ENCODE results near the gene TNNT3.
A peak's percentile ranks its signal among the peaks of the same experiment; 100 is the strongest.
"Not testable (repeated sequence)": the region's sequence is repeated elsewhere in the genome, so short reads cannot be mapped to it uniquely, and the experiment has no call there.

Gene TNNT3

DNA sequence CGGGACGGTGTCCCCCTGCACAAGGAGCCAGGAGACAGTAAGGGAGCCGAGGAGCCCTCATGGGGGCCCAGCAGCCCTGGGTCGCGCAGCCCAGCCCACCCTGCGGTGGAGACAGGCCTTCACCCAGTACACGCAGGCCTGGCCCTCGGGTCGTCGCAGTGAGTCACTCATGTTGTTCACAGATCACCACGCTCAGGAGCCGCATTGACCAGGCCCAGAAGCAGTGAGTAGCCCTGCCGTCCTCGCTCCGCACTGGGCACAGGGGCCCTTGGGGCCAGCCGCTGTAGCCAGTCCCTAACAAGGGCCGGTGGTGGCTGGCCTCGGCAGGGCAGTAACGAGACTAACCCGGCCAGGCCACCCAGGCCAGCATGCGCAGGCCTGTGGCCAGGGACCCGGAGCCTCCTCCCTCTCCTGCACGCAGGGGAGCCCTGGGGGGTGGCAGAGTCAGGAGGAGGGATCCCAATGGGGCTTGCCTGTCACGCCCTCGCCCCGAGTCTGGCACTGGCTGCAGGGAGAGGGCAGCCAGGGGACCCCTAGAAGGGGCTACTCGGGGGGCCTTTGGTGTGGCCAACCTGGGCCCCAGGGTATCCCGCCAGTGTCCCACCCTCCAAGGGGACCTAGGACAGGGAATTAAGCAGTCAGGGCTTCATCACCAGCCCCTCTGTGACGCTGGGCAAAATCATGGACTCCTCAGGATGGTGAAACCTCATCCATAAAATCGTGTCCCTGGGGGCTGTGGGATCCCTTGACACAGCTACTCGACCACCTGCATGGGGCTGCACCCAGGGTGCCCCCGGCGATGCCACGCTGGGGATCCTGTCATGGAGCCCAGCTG, 17.5 kb downstream of the TNNT3 start:
- Histone ChIP-seq H3K4me3 (ENCODE audit: severe bottlenecking) (no peak overlapping the region), H3K4me1 (ENCODE audit: insufficient read depth, poor library complexity, severe bottlenecking) (no peaks in the 10 kb centered on the region), H3K36me3 (ENCODE audit: low read depth) (no peaks in the 10 kb centered on the region), H3K27me3 (ENCODE audit: insufficient read depth, poor library complexity, severe bottlenecking) (no peaks in the 10 kb centered on the region), H3K27ac (ENCODE audit: poor library complexity, severe bottlenecking) (no peak overlapping the region), H3K9me3 (ENCODE audit: severe bottlenecking) (no peaks in the 10 kb centered on the region)
- DNase-seq (ENCODE audit: low spot score) (peak; percentile 61), ATAC-seq (ENCODE audit: low read depth) (no peak)
- no peak for TF ChIP-seq CTCF (IDR thresholded peaks at IDR 0.05; ENCODE audit: poor library complexity, severe bottlenecking)

DNA sequence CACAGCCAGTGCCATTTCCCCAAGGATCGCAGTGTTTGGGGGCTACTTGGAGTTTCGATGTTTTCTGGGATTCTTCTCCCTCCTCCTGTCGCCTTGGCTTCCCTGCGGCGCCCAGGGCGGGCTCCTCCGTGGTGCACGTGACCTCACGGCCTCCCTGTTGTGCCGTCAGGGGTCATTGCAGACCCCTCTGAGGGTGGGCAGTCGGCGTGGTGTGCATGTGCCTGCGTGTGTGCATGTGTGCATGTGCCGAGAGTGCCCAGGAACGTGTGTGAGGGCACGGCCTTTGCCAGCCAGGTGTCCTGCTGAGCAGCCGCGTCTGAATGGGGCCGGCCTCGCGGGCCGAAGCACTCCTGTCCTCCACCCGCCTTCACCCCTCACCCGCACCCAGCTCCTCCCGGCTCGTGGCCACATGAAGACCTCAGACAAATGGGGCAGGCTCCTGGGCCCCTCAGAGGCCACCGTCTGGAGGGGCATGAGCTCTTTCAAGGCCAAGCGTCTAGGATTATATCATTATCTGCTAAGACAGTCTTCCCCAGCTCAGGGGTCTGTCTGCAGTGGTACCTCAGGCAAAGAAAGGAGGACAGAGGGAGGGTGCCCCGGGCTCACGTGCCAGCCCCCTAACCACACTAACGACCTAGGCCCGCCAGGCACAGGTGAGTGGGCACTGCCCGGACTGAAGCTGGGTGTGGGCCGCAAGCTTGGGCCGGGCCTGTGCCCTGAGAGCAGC, 18.3 kb downstream of the TNNT3 start:
- TF ChIP-seq CTCF (IDR thresholded peaks at IDR 0.05; ENCODE audit: poor library complexity, severe bottlenecking): no peak
- no peaks in the 10 kb centered on the region for H3K27me3 ChIP-seq (ENCODE audit: insufficient read depth, poor library complexity, severe bottlenecking)
- no peak for ATAC-seq (ENCODE audit: low read depth)
- no peak overlapping the region for H3K4me3 ChIP-seq (ENCODE audit: severe bottlenecking)
- no peak overlapping the region for H3K27ac ChIP-seq (ENCODE audit: poor library complexity, severe bottlenecking)
- DNase-seq (ENCODE audit: low spot score): peak; percentile 61
- H3K36me3 ChIP-seq (ENCODE audit: low read depth): no peaks in the 10 kb centered on the region
- H3K9me3 ChIP-seq (ENCODE audit: severe bottlenecking): no peaks in the 10 kb centered on the region
- H3K4me1 ChIP-seq (ENCODE audit: insufficient read depth, poor library complexity, severe bottlenecking): no peaks in the 10 kb centered on the region

- Histone ChIP-seq H3K27me3 (ENCODE audit: insufficient read depth, poor library complexity, severe bottlenecking) (no peaks in the 10 kb centered on the region), H3K36me3 (ENCODE audit: low read depth) (no peaks in the 10 kb centered on the region), H3K27ac (ENCODE audit: poor library complexity, severe bottlenecking) (no peak overlapping the region), H3K4me3 (ENCODE audit: severe bottlenecking) (no peak overlapping the region), H3K9me3 (ENCODE audit: severe bottlenecking) (no peaks in the 10 kb centered on the region), H3K4me1 (ENCODE audit: insufficient read depth, poor library complexity, severe bottlenecking) (peaks cover under 1% of the 10 kb centered on the region)
- peak; percentile 63 for DNase-seq (ENCODE audit: low spot score)
- TF ChIP-seq CTCF (IDR thresholded peaks at IDR 0.05; ENCODE audit: poor library complexity, severe bottlenecking): no peak
- ATAC-seq (ENCODE audit: low read depth): no peak
These were observed 19.0 kb downstream of the TNNT3 start for GRCh38 chr11:1938343-1939005.

DNA sequence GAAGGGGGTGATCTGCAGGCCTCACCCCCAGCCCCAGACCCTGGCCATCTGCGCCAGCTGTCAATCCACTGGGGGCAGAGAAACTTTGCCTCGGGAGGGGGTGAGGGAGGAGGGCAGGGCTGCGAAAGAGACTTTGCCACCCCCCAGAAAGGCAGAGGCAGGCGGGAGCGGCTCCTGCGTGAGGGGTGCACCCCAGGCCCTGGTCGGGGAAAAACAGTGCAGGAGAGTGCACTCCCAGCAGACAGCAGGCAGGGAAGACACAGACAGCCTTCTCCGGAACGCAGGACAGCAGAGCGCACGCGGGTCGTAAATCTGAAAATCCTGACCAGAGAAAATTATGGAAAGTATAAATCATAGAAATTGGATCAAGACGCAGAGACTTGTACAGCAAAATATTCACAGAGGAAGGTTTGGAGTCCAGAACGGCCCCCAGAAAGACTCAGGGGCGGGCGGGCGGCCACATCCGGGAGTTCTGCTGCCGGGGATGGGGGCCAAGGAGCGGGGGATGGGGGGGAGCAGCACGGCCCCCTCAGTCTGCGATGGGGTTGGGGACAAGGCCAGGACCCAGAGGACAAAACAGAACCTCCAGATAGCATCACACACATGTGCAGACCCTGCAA, 19.6 kb downstream of the TNNT3 start:
- Histone ChIP-seq H3K36me3 (ENCODE audit: low read depth) (no peaks in the 10 kb centered on the region), H3K4me1 (ENCODE audit: insufficient read depth, poor library complexity, severe bottlenecking) (peaks cover 7% of the 10 kb centered on the region), H3K27ac (ENCODE audit: poor library complexity, severe bottlenecking) (no peak overlapping the region), H3K9me3 (ENCODE audit: severe bottlenecking) (no peaks in the 10 kb centered on the region), H3K27me3 (ENCODE audit: insufficient read depth, poor library complexity, severe bottlenecking) (no peaks in the 10 kb centered on the region), H3K4me3 (ENCODE audit: severe bottlenecking) (no peak overlapping the region)
- DNase-seq (ENCODE audit: low spot score): peak; percentile 29
- peak; percentile 11; the same call in 1 of the 3 replicates for ATAC-seq (ENCODE audit: low read depth)
- TF ChIP-seq CTCF (IDR thresholded peaks at IDR 0.05; ENCODE audit: poor library complexity, severe bottlenecking): no peak

- not testable (repeated sequence) for ATAC-seq (ENCODE audit: low read depth); H3K36me3 ChIP-seq (ENCODE audit: low read depth); H3K27me3 ChIP-seq (ENCODE audit: insufficient read depth, poor library complexity, severe bottlenecking); H3K4me1 ChIP-seq (ENCODE audit: insufficient read depth, poor library complexity, severe bottlenecking); H3K4me3 ChIP-seq (ENCODE audit: severe bottlenecking); H3K9me3 ChIP-seq (ENCODE audit: severe bottlenecking); H3K27ac ChIP-seq (ENCODE audit: poor library complexity, severe bottlenecking)
- peak; percentile 47 for DNase-seq (ENCODE audit: low spot score)
These were observed 20.3 kb downstream of the TNNT3 start for GRCh38 chr11:1939788-1940187.

Data from RWPE2 (cell line).